GM12878 (cell line): Measurements from ENCODE around the gene SLC2A4. TPM values are rescaled to one million over a fixed set of nuclear protein-coding genes. Genes with fewer than 3 reads are reported as not detected.

Experiments used
- ATF7 ChIP-seq: fragments of 450-650 bp; IDR thresholded peaks from 2 replicates; pipeline ENCODE4 v1.6.1; 2016; ENCODE audit warnings: low read depth, mild to moderate bottlenecking
- BRCA1 ChIP-seq: IDR thresholded peaks from 2 replicates; pipeline ENCODE4 v1.6.1; 2011; ENCODE audit warnings: low read depth, low read length, improper control_type of control experiment
- CBFB ChIP-seq: IDR thresholded peaks from 2 replicates; pipeline ENCODE4 v1.6.1; 2016; ENCODE audit warnings: antibody characterized with exemption, low read depth
- CHD4 ChIP-seq: fragments of 200-600 bp; sonication (generic); IDR thresholded peaks from 2 replicates; pipeline ENCODE4 v1.6.1; 2016; ENCODE audit warnings: mild to moderate bottlenecking
- NFIC ChIP-seq: IDR thresholded peaks from 2 replicates; pipeline ENCODE4 v1.6.1; 2012; ENCODE audit warnings: low read depth, mild to moderate bottlenecking, inconsistent platforms, low read length, moderate library complexity
- NFYB ChIP-seq: IDR thresholded peaks from 2 replicates; pipeline ENCODE4 v1.6.1; 2011; ENCODE audit warnings: low read depth, mild to moderate bottlenecking, low read length, improper control_type of control experiment, moderate library complexity; ENCODE audit not compliant: insufficient read depth
- NKRF ChIP-seq: fragments of 450-650 bp; conservative IDR thresholded peaks from 2 replicates; pipeline ENCODE4 v1.6.1; 2017; ENCODE audit warnings: mild to moderate bottlenecking, moderate library complexity
- RAD21 ChIP-seq: IDR thresholded peaks from 2 replicates; pipeline ENCODE4 v1.6.1; 2011; ENCODE audit warnings: mild to moderate bottlenecking, low read depth, low read length, moderate library complexity; ENCODE audit not compliant: insufficient read depth
- RFX5 ChIP-seq: IDR thresholded peaks from 2 replicates; pipeline ENCODE4 v1.6.1; 2011; ENCODE audit warnings: low read depth, low read length, improper control_type of control experiment
- TCF3 ChIP-seq: IDR thresholded peaks from 2 replicates; pipeline ENCODE4 v1.6.1; 2012; ENCODE audit warnings: low read depth, mild to moderate bottlenecking, low read length, borderline replicate concordance; ENCODE audit not compliant: insufficient read depth
- YY1 ChIP-seq: IDR thresholded peaks from 2 replicates; pipeline ENCODE4 v1.6.1; 2011; ENCODE audit warnings: low read depth, mild to moderate bottlenecking, low read length
- ZBTB4 ChIP-seq: fragments of 450-650 bp; formaldehyde crosslinking; IDR thresholded peaks from 2 replicates; pipeline ENCODE4 v1.4.0; 2022; ENCODE audit warnings: mild to moderate bottlenecking, moderate library complexity
- polyA plus RNA-seq, 11 experiments: library from polyadenylated mRNA; depleted of rRNA in 4 of 11; unstranded in 6 of 11; stranded (reverse) in 5 of 11; fragments of >200 nt; fragmentation: Nextera tagmentation in 4 of 11; fragmentation: Illumina TruSeq in 1 of 11; extraction: Ambion mirVana in 4 of 11; extraction: Trizol in 1 of 11; gene quantifications; 1 replicate in 1 of 11; 2 replicates in 10 of 11; pipeline versions ENCODE4 v1.2.1 to v1.2.3, GENCODE V29; 2011 to 2016; ENCODE audit warnings: inconsistent platforms in 2 of 11, missing spikeins in 2 of 11, low read depth in 1 of 11
- total RNA-seq, 4 experiments: library from RNA; depleted of rRNA in 3 of 4; stranded (reverse); fragments of >200 nt in 3 of 4; fragmentation: Illumina TruSeq in 1 of 4; extraction: Trizol in 1 of 4; gene quantifications; 2 replicates each; pipeline versions ENCODE4 v1.2.1 to v1.2.3, GENCODE V29; 2013 to 2021

Gene SLC2A4
- total and polyA plus RNA-seq, 10 of the 15 experiments (the other 5 are each of a cell fraction or from before 2014, with no cell fraction given), result 0.03 to 0.23 (median 0.04) TPM; not detected in 4

GRCh38 chr17:7329997-7330637, 48.6 kb downstream of the SLC2A4 start (continued):
- TF ChIP-seq ZBTB4 (CRISPR knock-in tag) (no peak), CHD4 (no peak), NKRF (0 out of 2 replicates have a peak, but pooled peaks have one; percentile 27), RAD21 (no peak), TCF3 (no peak), NFYB (peak; percentile 85), YY1 (0 out of 2 replicates have a peak, but pooled peaks have one; percentile 35), CBFB (no peak; the same call in 1 of the 2 replicates), ATF7 (peak; percentile 70; the same call in 1 of the 2 replicates), NFIC (no peak), BRCA1 (no peak), RFX5 (0 out of 2 replicates have a peak, but pooled peaks have one; percentile 2)
